KMS-11 (cell line): ENCODE results near the gene PRKAR2B.
"Not testable (repeated sequence)": the region's sequence is repeated elsewhere in the genome, so short reads cannot be mapped to it uniquely, and the experiment has no call there.

Source experiments
- H2AFZ ChIP-seq: fragments of 200-600 bp; sonication (generic); 2 replicates; pipeline ENCODE4 v1.6.1; 2016; ENCODE audit warnings: antibody characterized with exemption, mixed run types, low read depth
- H3K27ac ChIP-seq: fragments of 200-600 bp; sonication (generic); 2 replicates; pipeline ENCODE4 v1.6.1; 2016; ENCODE audit warnings: mild to moderate bottlenecking, mixed run types
- H3K27me3 ChIP-seq: fragments of 200-600 bp; sonication (generic); 2 replicates; pipeline ENCODE4 v1.6.1; 2017; ENCODE audit warnings: mild to moderate bottlenecking, low read depth, mixed run types, moderate library complexity; ENCODE audit not compliant: insufficient read depth
- H3K36me3 ChIP-seq: fragments of 200-600 bp; sonication (generic); 2 replicates; pipeline ENCODE4 v1.6.1; 2017; ENCODE audit warnings: mild to moderate bottlenecking, mixed run types; ENCODE audit not compliant: insufficient read depth
- H3K4me1 ChIP-seq: fragments of 200-600 bp; sonication (generic); 2 replicates; pipeline ENCODE4 v1.6.1; 2016; ENCODE audit warnings: mild to moderate bottlenecking, low read depth, mixed run types; ENCODE audit not compliant: poor library complexity, severe bottlenecking
- H3K4me2 ChIP-seq: fragments of 200-600 bp; sonication (generic); 2 replicates; pipeline ENCODE4 v1.7.0; 2016; ENCODE audit warnings: mild to moderate bottlenecking, mixed run types
- H3K4me3 ChIP-seq: fragments of 200-600 bp; sonication (generic); IDR thresholded peaks from 2 replicates; pipeline ENCODE4 v1.6.1; 2017; ENCODE audit warnings: low read depth, low read length, mixed read lengths; ENCODE audit not compliant: insufficient read depth
- H3K79me2 ChIP-seq: fragments of 200-600 bp; sonication (generic); 2 replicates; pipeline ENCODE4 v1.6.1; 2016; ENCODE audit warnings: low read depth, mixed run types; ENCODE audit not compliant: insufficient read depth
- H3K9ac ChIP-seq: fragments of 200-600 bp; sonication (generic); 2 replicates; pipeline ENCODE4 v1.6.1; 2016; ENCODE audit warnings: mild to moderate bottlenecking, mixed run types
- H4K20me1 ChIP-seq: fragments of 200-600 bp; sonication (generic); 2 replicates; pipeline ENCODE4 v1.6.1; 2016; ENCODE audit warnings: mild to moderate bottlenecking, mixed run types; ENCODE audit not compliant: insufficient read depth
- CTCF ChIP-seq: fragments of 200-600 bp; sonication (generic); conservative IDR thresholded peaks from 2 replicates; pipeline ENCODE4 v1.6.1; 2017; ENCODE audit warnings: low read depth, mild to moderate bottlenecking, antibody characterized with exemption, low read length, moderate library complexity, mixed read lengths

The PRKAR2B gene

GRCh38 chr7:107085180-107085579 is 40.7 kb downstream of the PRKAR2B start:
- H3K4me1 ChIP-seq, result peaks cover 19% of the 10 kb centered on the region
- H3K79me2 ChIP-seq, result no peaks in the 10 kb centered on the region
- no peaks in the 10 kb centered on the region for H3K36me3 ChIP-seq
- no peak for TF ChIP-seq CTCF
- no peak overlapping the region for H3K4me2 ChIP-seq
- H3K27ac ChIP-seq, result no peak overlapping the region
- H3K27me3 ChIP-seq, result no peaks in the 10 kb centered on the region
- no peak overlapping the region for H2AFZ ChIP-seq
- H3K9ac ChIP-seq, result no peak overlapping the region
- H4K20me1 ChIP-seq, result no peaks in the 10 kb centered on the region
- no peak overlapping the region for H3K4me3 ChIP-seq

- Histone ChIP-seq H3K27ac (no peak overlapping the region), H3K36me3 (no peaks in the 10 kb centered on the region), H3K27me3 (no peaks in the 10 kb centered on the region), H3K9ac (no peak overlapping the region), H3K4me3 (no peak overlapping the region), H2AFZ (no peak overlapping the region), H3K4me2 (no peak overlapping the region), H4K20me1 (no peaks in the 10 kb centered on the region), H3K79me2 (no peaks in the 10 kb centered on the region), H3K4me1 (peaks cover 7% of the 10 kb centered on the region)
- no peak for TF ChIP-seq CTCF
These were observed 45.1 kb downstream of the PRKAR2B start for GRCh38 chr7:107089627-107090026.

GRCh38 chr7:107090457-107090856 is 46.0 kb downstream of the PRKAR2B start:
- Histone ChIP-seq H2AFZ (no peak overlapping the region), H3K4me2 (no peak overlapping the region), H3K79me2 (no peaks in the 10 kb centered on the region)

GRCh38 chr7:107091306-107091705 is 46.8 kb downstream of the PRKAR2B start:
- H4K20me1 ChIP-seq, result no peaks in the 10 kb centered on the region
- H3K79me2 ChIP-seq, result no peaks in the 10 kb centered on the region
- no peaks in the 10 kb centered on the region for H3K36me3 ChIP-seq
- no peak overlapping the region for H3K9ac ChIP-seq
- no peak overlapping the region for H3K4me3 ChIP-seq
- H2AFZ ChIP-seq, result no peak overlapping the region
- H3K27me3 ChIP-seq, result no peaks in the 10 kb centered on the region
- no peak overlapping the region for H3K27ac ChIP-seq
- peaks cover 7% of the 10 kb centered on the region for H3K4me1 ChIP-seq
- no peak for TF ChIP-seq CTCF
- H3K4me2 ChIP-seq, result no peak overlapping the region

More at GRCh38 chr7:107090457-107090856, 46.0 kb downstream of the PRKAR2B start:
- Histone ChIP-seq H3K27ac (no peak overlapping the region), H3K9ac (no peak overlapping the region), H4K20me1 (no peaks in the 10 kb centered on the region), H3K36me3 (no peaks in the 10 kb centered on the region), H3K27me3 (no peaks in the 10 kb centered on the region), H3K4me3 (no peak overlapping the region), H3K4me1 (peaks cover 7% of the 10 kb centered on the region)
- TF ChIP-seq CTCF, result no peak

- H3K4me1 ChIP-seq, H3K27ac ChIP-seq, H3K27me3 ChIP-seq, H3K4me2 ChIP-seq, H3K79me2 ChIP-seq, H3K9ac ChIP-seq, H4K20me1 ChIP-seq, H3K36me3 ChIP-seq, H2AFZ ChIP-seq, H3K4me3 ChIP-seq: not testable (repeated sequence)
These were observed 49.2 kb downstream of the PRKAR2B start for GRCh38 chr7:107093671-107094070.

GRCh38 chr7:107099154-107099553 is 54.6 kb downstream of the PRKAR2B start:
- not testable (repeated sequence) for H2AFZ ChIP-seq, H3K27me3 ChIP-seq, H3K9ac ChIP-seq, H3K36me3 ChIP-seq, H3K4me1 ChIP-seq, H3K4me2 ChIP-seq, H3K4me3 ChIP-seq, H4K20me1 ChIP-seq, H3K79me2 ChIP-seq, H3K27ac ChIP-seq
